ENCODE measurements around the gene NFATC3.

DNA sequence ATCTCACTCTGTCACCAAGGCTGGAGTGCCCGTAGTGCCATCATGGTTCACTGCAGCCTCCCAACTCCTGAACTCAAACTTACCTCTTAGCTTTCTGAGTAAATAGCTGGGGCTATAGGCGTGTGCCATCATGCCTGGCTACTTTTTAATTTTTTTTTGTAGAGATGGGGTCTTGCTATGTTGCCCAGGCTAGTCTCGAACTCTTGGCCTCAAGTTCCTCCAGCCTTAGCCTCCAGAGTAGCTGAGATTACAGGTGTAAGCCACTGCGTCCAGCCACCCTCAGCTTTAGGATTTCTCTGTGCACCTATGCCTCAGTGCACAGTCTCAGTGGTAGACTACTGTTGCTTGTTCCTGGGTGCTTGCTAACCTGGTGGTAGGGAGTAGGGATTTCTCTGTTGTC, 184.6 kb downstream of the NFATC3 start:
- no peak for TF ChIP-seq EZH2 (IDR thresholded peaks at IDR 0.05; ENCODE audit: low read depth)
- TF ChIP-seq, protein P1, sequence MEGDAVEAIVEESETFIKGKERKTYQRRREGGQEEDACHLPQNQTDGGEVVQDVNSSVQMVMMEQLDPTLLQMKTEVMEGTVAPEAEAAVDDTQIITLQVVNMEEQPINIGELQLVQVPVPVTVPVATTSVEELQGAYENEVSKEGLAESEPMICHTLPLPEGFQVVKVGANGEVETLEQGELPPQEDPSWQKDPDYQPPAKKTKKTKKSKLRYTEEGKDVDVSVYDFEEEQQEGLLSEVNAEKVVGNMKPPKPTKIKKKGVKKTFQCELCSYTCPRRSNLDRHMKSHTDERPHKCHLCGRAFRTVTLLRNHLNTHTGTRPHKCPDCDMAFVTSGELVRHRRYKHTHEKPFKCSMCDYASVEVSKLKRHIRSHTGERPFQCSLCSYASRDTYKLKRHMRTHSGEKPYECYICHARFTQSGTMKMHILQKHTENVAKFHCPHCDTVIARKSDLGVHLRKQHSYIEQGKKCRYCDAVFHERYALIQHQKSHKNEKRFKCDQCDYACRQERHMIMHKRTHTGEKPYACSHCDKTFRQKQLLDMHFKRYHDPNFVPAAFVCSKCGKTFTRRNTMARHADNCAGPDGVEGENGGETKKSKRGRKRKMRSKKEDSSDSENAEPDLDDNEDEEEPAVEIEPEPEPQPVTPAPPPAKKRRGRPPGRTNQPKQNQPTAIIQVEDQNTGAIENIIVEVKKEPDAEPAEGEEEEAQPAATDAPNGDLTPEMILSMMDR (conservative IDR thresholded peaks at IDR 0.05), result no peak

Data from PC-9 (cell line).